ENCODE results near the gene CPLX1. TPM values are rescaled to one million over a fixed set of nuclear protein-coding genes. Genes with fewer than 3 reads are reported as not detected.

The CPLX1 gene
- total and polyA plus RNA-seq, 2 experiments from 2014 or later: 0.79 to 1.8 TPM

GRCh38 chr4:835148-836002, 9.4 kb upstream of the CPLX1 start:
- H3K4me3 ChIP-seq: no peak overlapping the region
- no peaks in the 10 kb centered on the region for H3K4me1 ChIP-seq (ENCODE audit: low read depth)
- no peak overlapping the region for H3K27ac ChIP-seq
- no peaks in the 10 kb centered on the region for H3K9me3 ChIP-seq (ENCODE audit: low read depth)
- no peak for DNase-seq (ENCODE audit: low read depth in 1 of 2, low spot score in 1 of 2)
- no peaks in the 10 kb centered on the region for H3K36me3 ChIP-seq
- no peaks in the 10 kb centered on the region for H3K27me3 ChIP-seq
- TF ChIP-seq CTCF (IDR thresholded peaks at IDR 0.05; ENCODE audit: low read depth, low read length): no peak

- no peaks in the 10 kb centered on the region for H3K36me3 ChIP-seq
- no peaks in the 10 kb centered on the region for H3K9me3 ChIP-seq (ENCODE audit: low read depth)
- H3K4me3 ChIP-seq: no peak overlapping the region
- TF ChIP-seq CTCF (IDR thresholded peaks at IDR 0.05; ENCODE audit: low read depth, low read length): no peak
- no peak for DNase-seq (ENCODE audit: low read depth in 1 of 2, low spot score in 1 of 2)
- H3K27me3 ChIP-seq: no peaks in the 10 kb centered on the region
- no peaks in the 10 kb centered on the region for H3K4me1 ChIP-seq (ENCODE audit: low read depth)
- H3K27ac ChIP-seq: no peak overlapping the region
Measured at GRCh38 chr4:834368-835147, 8.6 kb upstream of the CPLX1 start.

GRCh38 chr4:833731-834367, 7.9 kb upstream of the CPLX1 start:
- no peak for DNase-seq (ENCODE audit: low read depth in 1 of 2, low spot score in 1 of 2)
- no peak overlapping the region for H3K27ac ChIP-seq
- H3K9me3 ChIP-seq (ENCODE audit: low read depth): no peaks in the 10 kb centered on the region
- H3K4me1 ChIP-seq (ENCODE audit: low read depth): no peaks in the 10 kb centered on the region
- TF ChIP-seq CTCF (IDR thresholded peaks at IDR 0.05; ENCODE audit: low read depth, low read length): no peak
- no peaks in the 10 kb centered on the region for H3K36me3 ChIP-seq
- no peak overlapping the region for H3K4me3 ChIP-seq
- peaks cover 5% of the 10 kb centered on the region for H3K27me3 ChIP-seq

- Histone ChIP-seq H3K27me3 (peaks cover 12% of the 10 kb centered on the region), H3K27ac (no peak overlapping the region), H3K9me3 (ENCODE audit: low read depth) (no peaks in the 10 kb centered on the region), H3K4me3 (no peak overlapping the region), H3K4me1 (ENCODE audit: low read depth) (no peaks in the 10 kb centered on the region), H3K36me3 (no peaks in the 10 kb centered on the region)
- no peak for DNase-seq (ENCODE audit: low read depth in 1 of 2, low spot score in 1 of 2)
- TF ChIP-seq CTCF (IDR thresholded peaks at IDR 0.05; ENCODE audit: low read depth, low read length): no peak
Measured at GRCh38 chr4:833156-833555, 7.2 kb upstream of the CPLX1 start.

- H3K4me1 ChIP-seq (ENCODE audit: low read depth): no peaks in the 10 kb centered on the region
- peaks cover 18% of the 10 kb centered on the region for H3K27me3 ChIP-seq
- TF ChIP-seq CTCF (IDR thresholded peaks at IDR 0.05; ENCODE audit: low read depth, low read length): no peak
- no peak overlapping the region for H3K4me3 ChIP-seq
- no peak overlapping the region for H3K27ac ChIP-seq
- DNase-seq (ENCODE audit: low read depth in 1 of 2, low spot score in 1 of 2): no peak
- H3K9me3 ChIP-seq (ENCODE audit: low read depth): no peaks in the 10 kb centered on the region
- no peaks in the 10 kb centered on the region for H3K36me3 ChIP-seq
Measured at GRCh38 chr4:832536-832935, 6.6 kb upstream of the CPLX1 start.
